ENCODE measurements around the gene GRIP1.

The GRIP1 gene

DNA sequence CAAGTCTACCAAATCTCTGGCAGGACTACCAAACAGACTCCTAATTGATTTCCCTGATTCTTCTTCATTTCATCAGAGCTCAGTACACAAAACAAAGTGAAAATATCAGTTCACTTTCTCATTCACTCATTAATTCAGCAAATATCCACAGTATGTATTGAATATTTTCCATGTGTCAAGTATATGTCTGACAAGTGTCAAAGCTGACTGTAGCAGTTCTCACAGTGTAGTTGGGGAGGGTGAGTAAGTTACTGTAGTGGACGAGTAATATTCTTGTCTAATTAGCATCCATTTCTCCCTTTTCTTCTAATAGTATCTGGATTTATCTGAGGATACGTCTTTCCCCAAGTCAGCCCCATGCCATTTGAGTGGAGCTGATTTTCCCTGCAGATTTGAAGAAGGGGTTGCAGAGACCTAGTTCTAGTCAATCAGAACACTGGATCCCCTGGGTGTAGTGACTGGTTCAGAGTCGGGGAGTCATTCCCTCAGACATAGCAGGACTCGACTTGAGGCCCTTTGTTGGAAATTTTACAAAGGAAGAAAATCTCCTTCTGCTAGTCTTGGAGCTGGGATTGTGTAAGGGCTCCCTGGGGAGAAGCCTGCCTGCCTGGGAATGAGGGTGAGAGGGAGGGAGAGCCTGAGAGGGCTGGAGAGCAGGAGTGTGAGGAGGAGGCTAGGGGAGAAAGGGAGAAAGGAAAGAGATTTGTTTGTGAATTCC, 51.4 kb downstream of the GRIP1 start:
- H3K36me3 ChIP-seq (ENCODE audit: control insufficient read depth, insufficient read depth, low read length) = no peaks in the 10 kb centered on the region
- H3K27ac ChIP-seq = no peak overlapping the region
- H3K9me3 ChIP-seq (ENCODE audit: control insufficient read depth, low read length) = no peaks in the 10 kb centered on the region
- peaks cover 2% of the 10 kb centered on the region for H3K79me2 ChIP-seq
- TF ChIP-seq, protein P1, sequence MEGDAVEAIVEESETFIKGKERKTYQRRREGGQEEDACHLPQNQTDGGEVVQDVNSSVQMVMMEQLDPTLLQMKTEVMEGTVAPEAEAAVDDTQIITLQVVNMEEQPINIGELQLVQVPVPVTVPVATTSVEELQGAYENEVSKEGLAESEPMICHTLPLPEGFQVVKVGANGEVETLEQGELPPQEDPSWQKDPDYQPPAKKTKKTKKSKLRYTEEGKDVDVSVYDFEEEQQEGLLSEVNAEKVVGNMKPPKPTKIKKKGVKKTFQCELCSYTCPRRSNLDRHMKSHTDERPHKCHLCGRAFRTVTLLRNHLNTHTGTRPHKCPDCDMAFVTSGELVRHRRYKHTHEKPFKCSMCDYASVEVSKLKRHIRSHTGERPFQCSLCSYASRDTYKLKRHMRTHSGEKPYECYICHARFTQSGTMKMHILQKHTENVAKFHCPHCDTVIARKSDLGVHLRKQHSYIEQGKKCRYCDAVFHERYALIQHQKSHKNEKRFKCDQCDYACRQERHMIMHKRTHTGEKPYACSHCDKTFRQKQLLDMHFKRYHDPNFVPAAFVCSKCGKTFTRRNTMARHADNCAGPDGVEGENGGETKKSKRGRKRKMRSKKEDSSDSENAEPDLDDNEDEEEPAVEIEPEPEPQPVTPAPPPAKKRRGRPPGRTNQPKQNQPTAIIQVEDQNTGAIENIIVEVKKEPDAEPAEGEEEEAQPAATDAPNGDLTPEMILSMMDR (IDR thresholded peaks at IDR 0.05) = no peak
- no peak overlapping the region for H3K4me3 ChIP-seq (ENCODE audit: low read depth, low read length)
- no peak overlapping the region for H3K4me2 ChIP-seq (ENCODE audit: low read length)
- no peak overlapping the region for H3K9ac ChIP-seq
- peaks cover 3% of the 10 kb centered on the region for H3K4me1 ChIP-seq
- no peaks in the 10 kb centered on the region for H3K27me3 ChIP-seq (ENCODE audit: control insufficient read depth, insufficient read depth, low read length)
- H2AFZ ChIP-seq = no peak overlapping the region

GRCh38 chr12:66624806-66625205, 54.1 kb downstream of the GRIP1 start:
- H3K9me3 ChIP-seq (ENCODE audit: control insufficient read depth, low read length) = no peaks in the 10 kb centered on the region
- no peak overlapping the region for H2AFZ ChIP-seq
- H3K36me3 ChIP-seq (ENCODE audit: control insufficient read depth, insufficient read depth, low read length) = no peaks in the 10 kb centered on the region
- H3K27ac ChIP-seq = no peak overlapping the region
- TF ChIP-seq, protein P1 (IDR thresholded peaks at IDR 0.05) = no peak
- no peak overlapping the region for H3K4me3 ChIP-seq (ENCODE audit: low read depth, low read length)
- peaks cover 5% of the 10 kb centered on the region for H3K4me1 ChIP-seq
- H3K4me2 ChIP-seq (ENCODE audit: low read length) = no peak overlapping the region
- no peaks in the 10 kb centered on the region for H3K27me3 ChIP-seq (ENCODE audit: control insufficient read depth, insufficient read depth, low read length)
- H3K9ac ChIP-seq = no peak overlapping the region
- no peaks in the 10 kb centered on the region for H3K79me2 ChIP-seq

GRCh38 chr12:66623455-66623854, 55.4 kb downstream of the GRIP1 start:
- H3K27ac ChIP-seq = no peak overlapping the region
- H3K9me3 ChIP-seq (ENCODE audit: control insufficient read depth, low read length) = no peaks in the 10 kb centered on the region
- no peak overlapping the region for H3K4me2 ChIP-seq (ENCODE audit: low read length)
- peaks cover 5% of the 10 kb centered on the region for H3K4me1 ChIP-seq
- H2AFZ ChIP-seq = no peak overlapping the region
- no peak overlapping the region for H3K4me3 ChIP-seq (ENCODE audit: low read depth, low read length)
- H3K36me3 ChIP-seq (ENCODE audit: control insufficient read depth, insufficient read depth, low read length) = no peaks in the 10 kb centered on the region
- H3K79me2 ChIP-seq = no peaks in the 10 kb centered on the region
- no peaks in the 10 kb centered on the region for H3K27me3 ChIP-seq (ENCODE audit: control insufficient read depth, insufficient read depth, low read length)
- no peak overlapping the region for H3K9ac ChIP-seq
- TF ChIP-seq, protein P1 (IDR thresholded peaks at IDR 0.05) = no peak

GRCh38 chr12:66620688-66621087, 58.2 kb downstream of the GRIP1 start:
- H3K4me1 ChIP-seq = peaks cover 2% of the 10 kb centered on the region
- H3K9me3 ChIP-seq (ENCODE audit: control insufficient read depth, low read length) = no peaks in the 10 kb centered on the region
- H3K27me3 ChIP-seq (ENCODE audit: control insufficient read depth, insufficient read depth, low read length) = no peaks in the 10 kb centered on the region
- TF ChIP-seq, protein P1 (IDR thresholded peaks at IDR 0.05) = no peak
- no peak overlapping the region for H3K4me3 ChIP-seq (ENCODE audit: low read depth, low read length)
- no peaks in the 10 kb centered on the region for H3K36me3 ChIP-seq (ENCODE audit: control insufficient read depth, insufficient read depth, low read length)
- no peak overlapping the region for H3K9ac ChIP-seq
- H2AFZ ChIP-seq = no peak overlapping the region
- no peak overlapping the region for H3K4me2 ChIP-seq (ENCODE audit: low read length)
- H3K79me2 ChIP-seq = peaks cover 4% of the 10 kb centered on the region
- no peak overlapping the region for H3K27ac ChIP-seq

DNA sequence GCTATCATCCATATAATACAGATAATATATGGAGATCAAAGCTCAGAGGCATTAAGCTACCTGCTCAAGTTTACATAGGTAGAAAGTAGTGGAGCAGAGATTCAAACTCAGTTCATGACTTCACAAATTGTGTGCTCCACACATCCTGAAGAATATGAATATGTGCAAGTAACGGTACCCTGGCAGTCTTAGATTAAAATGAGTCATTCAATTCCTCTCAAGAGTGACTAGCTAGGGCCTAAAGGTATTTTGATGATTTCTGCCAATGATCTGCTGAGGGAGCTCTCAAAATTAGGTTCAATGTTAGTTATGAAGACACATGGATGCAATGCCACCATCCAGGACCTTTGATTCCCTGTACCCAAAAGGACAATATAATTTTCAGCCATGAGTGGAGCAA, 58.9 kb downstream of the GRIP1 start:
- H3K4me2 ChIP-seq (ENCODE audit: low read length) = no peak overlapping the region
- peaks cover 2% of the 10 kb centered on the region for H3K4me1 ChIP-seq
- no peak overlapping the region for H3K9ac ChIP-seq
- no peaks in the 10 kb centered on the region for H3K27me3 ChIP-seq (ENCODE audit: control insufficient read depth, insufficient read depth, low read length)
- TF ChIP-seq, protein P1 (IDR thresholded peaks at IDR 0.05) = no peak
- no peaks in the 10 kb centered on the region for H3K9me3 ChIP-seq (ENCODE audit: control insufficient read depth, low read length)
- no peak overlapping the region for H2AFZ ChIP-seq
- H3K4me3 ChIP-seq (ENCODE audit: low read depth, low read length) = no peak overlapping the region
- no peak overlapping the region for H3K27ac ChIP-seq
- H3K36me3 ChIP-seq (ENCODE audit: control insufficient read depth, insufficient read depth, low read length) = no peaks in the 10 kb centered on the region
- H3K79me2 ChIP-seq = peaks cover 4% of the 10 kb centered on the region

Measured in parathyroid adenoma (tissue), 2 donors.